CD4-positive, alpha-beta T cell treated with Interleukin-6 for 4 hours (primary cell): ENCODE data around the gene COL9A1.

Experiments used
- DNase-seq: peaks from one replicate; pipeline ENCODE4 v3.0.0-alpha.2; 2020; ENCODE audit warnings: mixed read lengths

Gene COL9A1

DNA sequence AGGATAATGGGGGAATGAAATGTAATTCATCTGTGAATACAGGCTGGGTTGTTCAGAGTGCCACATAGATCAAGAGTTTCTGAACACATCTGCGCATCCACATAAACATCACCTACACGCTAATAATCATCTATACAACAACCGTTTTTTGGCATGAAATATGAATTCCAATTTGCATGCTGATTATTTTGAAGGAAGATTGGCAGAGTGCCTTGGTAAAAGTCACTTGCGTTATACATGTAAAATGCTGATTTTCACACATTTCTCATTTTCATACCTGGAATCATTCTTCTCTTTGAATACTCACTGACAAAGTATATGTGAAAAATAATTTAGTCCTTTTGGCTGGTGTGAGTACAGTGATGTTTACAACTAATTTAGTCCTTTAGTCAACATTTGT is 17.7 kb downstream of the COL9A1 start:
- no peak for DNase-seq

DNA sequence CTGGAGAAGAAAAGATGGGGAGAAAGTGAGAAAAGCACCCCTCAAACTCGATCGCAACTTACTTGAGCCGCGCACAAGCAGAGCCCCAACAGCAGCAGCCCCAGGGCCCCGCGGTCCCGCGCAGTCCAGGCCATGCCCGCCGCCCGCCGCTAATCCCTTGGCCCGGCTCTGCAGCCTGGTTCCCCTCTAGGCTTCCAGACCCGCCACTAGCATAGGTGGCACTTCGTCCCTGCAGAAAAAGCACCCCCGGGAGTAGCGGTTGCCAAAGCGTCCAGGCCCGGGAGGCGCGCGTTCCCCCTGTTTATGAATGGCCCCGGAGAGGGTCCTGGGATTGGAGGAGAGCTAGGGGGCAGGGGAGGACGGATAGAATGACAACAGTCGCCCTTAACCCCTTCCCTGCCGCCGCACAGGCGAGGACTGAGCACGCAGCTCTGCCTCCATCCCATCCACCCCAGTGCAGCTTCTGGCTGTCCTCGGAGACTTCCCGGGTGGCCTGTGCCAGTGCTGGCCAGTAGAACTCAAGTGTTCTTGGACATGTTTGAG is 19.9 kb downstream of the COL9A1 start:
- DNase-seq = no peak

DNA sequence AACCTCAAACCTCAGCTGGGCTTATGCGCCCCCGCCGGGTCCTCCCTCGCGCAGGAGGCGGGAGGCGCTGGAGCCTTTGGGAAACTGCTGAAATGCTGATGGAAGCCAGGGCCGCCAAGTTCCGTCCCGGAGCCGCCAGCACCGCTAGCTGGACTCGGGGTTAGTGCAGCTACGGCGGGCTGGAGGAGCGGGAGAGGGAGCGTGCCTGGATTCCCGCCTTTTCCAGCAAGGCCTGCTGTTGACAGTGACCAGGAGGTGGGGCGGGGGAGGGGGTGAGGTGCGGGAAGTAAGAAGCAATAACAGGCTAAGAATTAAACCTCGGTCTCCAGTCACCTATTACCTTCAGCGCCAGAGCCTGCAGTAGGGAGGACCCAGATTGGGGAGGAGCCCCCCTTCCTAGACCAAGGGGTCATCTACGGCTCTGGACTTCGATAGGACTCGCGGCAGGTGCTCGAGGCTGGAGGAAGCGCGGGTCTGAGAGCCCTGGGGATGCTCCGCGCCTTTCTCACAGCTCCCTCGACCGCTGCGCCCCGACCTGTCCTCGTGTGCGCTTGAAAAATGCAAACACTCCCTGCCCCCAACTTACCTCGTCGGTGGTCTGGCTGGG is 20.5 kb downstream of the COL9A1 start:
- no peak for DNase-seq

DNA sequence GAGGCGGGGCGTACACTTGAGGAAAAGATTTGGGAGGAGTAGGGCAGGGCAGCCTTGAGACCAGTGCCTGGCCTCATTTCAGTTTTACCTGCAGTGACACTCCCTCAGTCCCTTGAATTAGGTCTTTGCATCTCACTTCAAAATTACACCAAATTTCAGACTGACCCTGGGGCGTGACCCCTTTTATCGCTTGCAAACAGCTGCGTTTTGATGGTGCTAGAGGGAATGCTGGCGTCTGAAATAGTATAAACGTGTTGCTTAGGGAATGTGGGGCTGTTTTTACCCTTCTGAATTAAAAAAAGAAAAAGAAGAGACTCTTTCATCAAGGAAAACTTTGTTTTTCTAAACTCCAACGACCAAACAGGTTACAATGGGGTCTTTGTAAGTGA is 21.0 kb downstream of the COL9A1 start:
- no peak for DNase-seq

DNA sequence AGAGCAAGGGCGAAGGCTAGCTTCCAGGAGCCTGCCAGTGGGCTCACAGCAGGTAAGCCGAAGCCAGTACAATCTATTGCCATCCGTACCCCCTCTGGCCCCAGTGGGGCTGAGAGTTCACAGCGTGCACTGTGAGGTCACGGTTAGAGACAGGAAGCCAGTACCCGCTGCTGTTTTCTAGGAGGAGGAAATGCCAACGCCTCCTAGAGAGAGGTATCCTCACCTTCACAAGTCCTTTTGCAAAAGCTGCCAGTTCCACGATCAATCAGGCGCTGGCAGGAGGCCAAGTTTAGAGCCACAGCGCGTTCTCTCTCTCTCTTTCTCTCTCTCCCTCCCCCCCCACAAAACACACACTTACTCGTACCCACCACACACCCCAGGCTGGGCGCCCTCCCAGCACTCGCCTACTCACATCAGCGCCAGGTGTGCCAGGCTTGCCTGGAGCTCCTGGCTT is 22.5 kb downstream of the COL9A1 start:
- no peak for DNase-seq

DNA sequence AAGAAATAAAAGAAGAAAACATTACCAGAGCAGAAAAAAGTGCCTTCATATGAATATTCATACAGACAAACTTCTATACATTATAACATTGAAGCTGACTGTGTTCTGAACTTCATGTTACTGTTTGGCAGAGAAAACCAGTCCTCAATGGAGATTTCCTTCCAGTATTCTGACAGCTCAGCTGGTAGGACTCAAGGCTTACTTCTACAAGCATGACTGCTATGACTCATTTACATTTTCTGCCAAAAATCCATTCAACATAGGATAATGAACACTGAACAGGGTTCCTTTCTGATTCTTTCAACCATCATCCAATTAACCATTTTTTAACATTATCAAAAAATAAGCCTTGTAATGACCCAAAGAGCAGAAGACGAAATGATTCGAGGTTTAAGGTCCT is 25.4 kb downstream of the COL9A1 start:
- DNase-seq = no peak

DNA sequence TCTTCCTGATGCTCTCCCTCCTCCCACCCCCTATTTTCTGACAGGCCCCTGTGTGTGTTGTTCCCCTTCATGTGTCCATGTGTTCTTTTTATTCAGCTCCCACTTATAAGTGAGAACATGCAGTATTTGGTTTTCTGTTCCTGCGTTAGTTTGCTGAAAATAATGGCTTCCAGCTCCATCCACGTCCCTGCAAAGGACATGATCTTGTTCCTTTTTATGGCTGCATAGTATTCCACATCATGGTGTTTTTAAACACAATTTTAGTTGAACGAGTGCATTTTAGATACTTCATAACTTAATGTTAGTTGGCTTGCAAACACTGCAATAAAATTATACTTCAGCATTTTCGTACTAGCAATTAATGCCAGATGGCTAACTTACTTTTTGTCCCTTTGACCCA is 28.5 kb downstream of the COL9A1 start:
- DNase-seq = no peak

DNA sequence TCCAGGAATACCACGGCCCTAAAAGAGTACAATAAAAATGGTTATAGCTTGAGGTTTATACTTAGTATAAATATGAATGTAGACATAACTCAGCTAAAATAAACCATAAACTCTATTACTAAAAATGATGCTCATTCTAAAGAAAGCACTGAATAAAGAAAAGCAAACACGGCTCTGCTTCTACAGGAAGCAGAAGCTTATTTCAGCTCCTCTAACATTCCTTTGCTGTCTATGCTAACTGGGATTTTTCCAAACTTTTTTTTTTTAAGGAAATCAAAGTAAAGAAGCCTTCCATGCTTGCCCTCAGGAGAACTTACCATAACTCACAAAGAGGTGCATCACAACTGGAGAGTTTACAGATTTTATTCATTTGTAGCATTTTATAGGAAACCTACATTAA is 30.8 kb downstream of the COL9A1 start:
- no peak for DNase-seq

DNA sequence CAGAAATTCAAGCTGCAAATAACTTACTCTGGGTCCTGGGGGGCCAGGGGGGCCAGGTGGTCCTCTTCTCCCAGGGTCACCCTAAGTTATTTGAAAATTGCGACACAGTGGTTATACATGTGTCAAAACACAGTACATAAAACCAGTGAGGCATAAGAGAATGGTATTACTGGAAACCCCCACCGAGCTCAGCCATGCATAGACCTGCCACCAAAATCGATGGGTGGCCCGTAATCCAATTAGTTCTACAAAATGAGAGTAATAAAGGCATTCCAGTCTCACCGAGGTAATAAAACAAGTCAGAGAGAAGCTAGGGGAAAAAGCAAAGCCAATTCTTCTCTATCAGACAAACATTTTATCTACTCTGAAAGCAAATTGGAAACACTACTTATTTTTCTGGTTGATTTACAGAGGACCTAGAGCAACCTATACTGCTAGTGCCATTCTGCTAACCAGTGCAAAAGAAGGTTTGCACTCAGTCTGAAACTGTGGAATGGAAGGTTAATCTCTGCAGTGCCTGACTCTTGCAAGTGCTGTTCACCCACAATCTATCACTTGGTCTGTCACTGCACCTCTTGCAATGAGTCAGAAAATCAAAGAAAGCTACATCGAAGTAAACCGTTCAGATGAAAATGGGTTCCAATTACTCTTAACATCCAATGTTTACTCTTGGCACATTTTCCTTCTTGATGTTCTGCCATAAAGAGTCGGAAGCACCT is 32.4 kb downstream of the COL9A1 start:
- DNase-seq = no peak

DNA sequence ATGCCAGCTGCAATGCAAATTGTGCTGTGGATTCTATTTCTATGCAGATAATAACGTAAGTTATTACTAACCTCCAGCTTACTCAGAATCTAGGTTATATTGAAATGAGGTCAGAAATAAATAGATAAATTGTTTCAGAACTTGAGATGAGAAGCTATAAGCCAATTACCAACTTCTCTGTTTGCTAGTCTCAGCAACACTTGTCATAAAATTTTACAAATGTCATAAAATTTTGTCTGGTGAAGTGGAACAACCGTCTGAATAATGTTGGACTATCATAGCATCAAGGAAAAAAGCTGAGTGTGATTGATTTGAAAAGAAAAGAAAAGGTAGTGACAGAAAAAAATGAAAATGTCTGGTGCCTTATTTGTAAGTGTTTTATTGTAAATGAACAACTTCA is 36.7 kb downstream of the COL9A1 start:
- no peak for DNase-seq

DNA sequence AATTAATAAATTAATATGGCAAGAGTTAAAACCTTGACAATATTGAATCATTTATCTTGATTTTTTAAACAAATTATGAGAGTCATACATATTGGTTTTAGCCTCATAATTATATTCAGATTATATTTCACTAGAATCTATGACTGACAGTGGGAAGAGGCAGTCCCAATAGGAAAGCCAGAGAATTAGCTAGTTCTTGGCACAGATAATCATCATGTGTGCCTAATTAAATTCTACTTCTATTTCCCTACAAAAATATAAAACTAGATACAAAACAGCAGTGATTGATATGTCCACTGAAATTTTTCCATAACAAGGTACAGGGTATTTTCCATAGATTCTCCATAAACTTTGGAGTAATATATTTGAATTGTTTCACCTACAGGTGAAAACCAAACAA is 38.6 kb downstream of the COL9A1 start:
- no peak for DNase-seq

DNA sequence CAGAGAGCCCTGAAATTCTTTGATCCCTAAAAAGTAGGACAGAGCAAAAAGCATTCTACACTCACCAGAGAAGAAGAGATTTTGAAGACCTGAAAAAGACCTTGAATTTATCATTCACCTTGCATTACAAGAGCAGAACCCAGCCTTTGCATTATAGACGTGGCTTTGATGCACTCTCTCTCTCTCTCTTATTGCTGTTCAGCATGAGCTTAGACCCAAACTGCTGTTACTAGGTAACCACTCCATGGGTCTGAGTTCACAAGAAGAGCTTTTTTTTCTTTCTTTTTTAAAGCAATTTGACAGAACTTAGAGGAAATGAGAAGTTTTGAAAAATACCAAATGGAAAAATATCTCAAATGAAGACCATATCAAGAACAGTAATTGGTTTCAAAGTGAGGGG is 44.4 kb downstream of the COL9A1 start:
- no peak for DNase-seq

DNA sequence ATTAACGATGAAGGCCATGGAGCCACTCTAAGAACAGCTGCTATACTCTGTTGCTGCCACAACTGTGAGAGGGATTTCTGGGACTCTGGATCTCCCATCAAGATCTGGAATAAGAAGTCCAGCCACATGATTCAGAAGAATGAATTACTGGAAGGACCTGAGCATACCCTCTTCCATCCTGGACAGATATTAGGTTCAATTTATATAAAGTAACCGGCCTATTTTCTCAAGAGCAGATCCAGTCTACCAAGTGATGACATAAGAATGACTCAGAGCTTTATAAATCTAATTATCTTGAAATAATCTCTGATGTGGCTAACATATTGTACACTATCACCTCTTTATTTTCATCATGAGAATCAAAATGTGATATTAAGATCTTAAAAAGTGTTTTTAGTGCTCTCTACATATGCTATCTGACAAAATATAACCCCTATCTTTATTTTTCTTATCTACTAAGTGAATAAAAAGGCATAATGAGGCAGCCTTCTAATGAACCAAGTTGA is 45.1 kb downstream of the COL9A1 start:
- DNase-seq = no peak

DNA sequence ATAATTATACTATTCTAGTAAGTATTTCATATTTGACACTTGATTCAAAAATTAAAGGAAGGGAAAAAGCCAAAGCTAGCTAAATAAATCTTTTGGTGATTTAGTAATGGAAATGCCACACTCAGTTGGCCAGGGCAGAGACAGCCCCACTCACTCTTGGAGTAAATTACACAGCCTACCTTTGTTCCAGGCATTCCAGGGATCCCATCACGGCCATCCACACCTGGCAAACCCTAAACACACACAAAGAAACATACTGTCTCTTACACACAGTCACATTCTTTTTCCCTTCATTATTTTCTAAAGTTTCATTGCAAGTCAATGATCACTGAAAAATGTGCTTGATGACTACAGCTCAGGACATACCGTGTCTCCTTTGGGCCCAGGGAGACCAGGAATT is 48.1 kb downstream of the COL9A1 start:
- no peak for DNase-seq

DNA sequence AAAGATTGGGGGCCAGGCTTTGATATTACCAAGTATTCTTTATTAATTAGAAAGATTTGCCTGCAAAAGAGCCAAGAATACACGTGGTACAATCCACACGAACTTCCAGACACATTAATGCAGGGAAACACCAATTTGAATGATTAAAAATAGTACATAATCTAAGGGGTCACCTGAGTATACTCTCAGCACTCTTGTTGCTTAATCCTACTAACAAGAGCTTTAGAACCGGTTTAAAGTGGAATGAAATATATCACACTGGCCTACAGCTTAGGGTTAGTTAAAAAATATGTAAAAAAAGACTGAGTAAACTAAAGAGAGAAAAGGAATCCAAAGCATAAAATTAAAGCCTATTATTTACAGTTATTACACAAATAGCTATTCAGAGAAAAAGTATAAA is 49.0 kb downstream of the COL9A1 start:
- no peak for DNase-seq

DNA sequence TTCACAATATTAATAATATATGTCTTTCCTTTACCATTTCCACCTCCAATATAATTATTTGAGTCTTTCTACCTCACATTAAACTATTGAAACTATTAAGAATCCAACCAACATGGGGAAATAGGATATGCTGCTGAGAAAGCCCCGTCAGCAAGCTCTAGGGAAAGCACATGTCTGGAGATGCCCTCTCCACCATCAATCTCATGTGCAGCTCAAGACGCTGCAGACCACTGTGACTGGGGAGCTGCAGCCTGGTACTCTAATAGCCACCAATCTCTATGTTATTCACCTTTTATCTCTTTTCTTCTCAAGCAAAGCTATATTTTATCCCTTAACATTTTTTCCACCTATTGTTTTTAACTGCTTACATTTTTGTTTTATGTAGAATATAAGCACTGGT is 50.3 kb downstream of the COL9A1 start:
- no peak for DNase-seq

DNA sequence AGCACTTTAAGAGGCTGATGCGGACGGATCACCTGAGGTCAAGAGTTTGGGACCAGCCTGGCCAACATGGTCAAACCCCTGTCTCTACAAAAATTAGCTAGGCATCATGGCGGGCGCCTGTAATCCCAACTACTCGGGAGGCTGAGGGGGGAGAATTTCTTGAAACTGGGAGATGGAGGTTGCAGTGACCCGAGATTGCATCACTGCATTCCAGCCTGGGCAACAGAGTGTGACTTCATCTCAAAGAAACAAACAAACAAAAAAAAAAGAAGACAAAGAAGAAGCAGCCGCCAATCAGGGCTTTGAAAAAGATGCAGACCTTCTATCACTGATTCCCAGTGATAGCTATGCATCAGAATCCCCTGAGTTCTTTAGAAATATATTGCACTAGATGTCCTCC is 56.8 kb downstream of the COL9A1 start:
- no peak for DNase-seq

DNA sequence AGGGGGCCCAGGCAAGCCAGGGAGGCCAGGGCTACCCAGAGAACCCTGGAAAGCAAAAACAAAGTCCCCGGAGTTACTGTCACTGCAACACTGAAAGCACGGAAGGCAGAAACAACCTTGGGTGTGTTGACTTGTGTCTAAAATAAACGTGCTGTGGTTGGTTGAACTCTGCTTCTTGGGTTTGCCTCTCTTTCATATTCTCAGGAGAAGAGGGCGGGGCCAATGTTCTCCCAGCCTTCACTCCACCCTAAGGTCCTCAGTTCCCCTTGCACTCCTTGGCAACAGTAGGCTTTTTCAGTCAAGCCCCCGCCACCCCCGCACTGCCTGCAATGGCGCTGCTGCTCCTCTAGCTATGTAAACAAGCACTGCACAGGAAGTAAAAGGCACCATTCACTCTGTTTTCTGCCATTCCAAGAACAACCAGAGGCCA is 60.9 kb downstream of the COL9A1 start:
- DNase-seq = no peak

DNA sequence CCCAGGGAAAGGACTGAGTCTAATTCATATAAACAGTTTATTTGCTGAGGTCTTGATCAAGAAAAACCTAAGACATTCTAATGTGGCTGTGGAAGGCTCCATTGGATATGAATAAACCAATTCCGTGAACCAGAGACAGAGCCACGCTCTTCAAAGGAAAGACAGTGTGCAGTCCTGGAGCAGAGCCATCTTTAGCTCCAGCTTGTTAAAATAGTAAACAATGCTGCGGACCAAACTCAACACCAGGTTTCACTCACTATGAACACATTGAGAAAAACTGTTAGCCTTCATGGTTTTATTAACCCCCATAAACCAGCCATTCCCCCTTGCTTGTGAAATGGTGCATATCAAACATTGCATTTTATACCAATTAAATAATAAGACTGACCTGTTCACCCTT is 61.9 kb downstream of the COL9A1 start:
- DNase-seq = no peak

DNA sequence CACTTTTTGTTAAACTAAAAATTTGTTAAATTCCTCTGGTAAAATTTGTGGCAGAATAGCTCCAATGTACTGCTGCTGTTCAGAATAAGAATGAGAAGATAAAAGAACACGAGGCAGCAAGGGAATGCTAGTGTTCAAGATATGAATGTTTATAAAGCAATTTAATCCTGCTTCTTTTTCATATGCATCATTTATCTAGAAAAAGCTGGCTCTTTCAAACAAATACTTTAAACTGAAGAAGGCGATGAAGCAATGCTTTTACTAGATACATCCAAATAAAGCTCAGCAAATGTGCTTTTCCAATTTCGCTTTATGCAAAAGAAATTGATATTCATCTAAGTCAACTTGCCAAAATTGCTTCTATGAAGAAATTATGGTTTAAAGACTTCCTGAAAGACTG is 66.5 kb downstream of the COL9A1 start:
- DNase-seq = no peak

DNA sequence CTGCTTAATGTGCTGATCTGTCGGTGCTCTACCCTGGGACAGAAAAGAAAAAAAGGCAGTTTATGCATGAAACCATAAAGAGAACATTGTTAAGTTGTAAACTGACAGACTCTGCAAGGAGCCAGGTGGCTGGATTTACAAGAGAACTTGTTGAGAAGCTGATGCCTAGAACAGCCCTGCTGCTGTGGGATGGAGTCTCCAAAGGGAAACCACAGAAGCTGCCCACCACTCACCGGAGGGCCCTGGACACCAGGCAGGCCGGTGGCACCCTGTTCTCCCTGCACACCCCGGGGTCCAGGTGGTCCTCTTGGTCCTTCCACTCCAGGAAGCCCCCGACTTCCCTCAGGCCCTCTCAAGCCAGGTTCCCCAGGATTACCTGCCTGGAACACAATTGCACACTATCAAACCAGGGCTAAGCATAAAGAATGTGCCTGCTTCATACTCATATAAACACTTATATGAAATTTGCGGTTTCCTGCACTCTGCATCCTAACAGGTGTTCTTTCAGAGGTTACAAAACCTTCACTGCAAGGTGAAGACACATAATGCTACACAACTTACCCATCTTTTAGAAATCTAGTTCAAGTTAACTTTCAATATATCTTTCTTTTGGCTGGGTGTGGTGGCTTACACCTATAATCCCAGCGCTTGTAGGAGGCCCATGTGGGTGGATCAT is 68.2 kb downstream of the COL9A1 start:
- DNase-seq = no peak

DNA sequence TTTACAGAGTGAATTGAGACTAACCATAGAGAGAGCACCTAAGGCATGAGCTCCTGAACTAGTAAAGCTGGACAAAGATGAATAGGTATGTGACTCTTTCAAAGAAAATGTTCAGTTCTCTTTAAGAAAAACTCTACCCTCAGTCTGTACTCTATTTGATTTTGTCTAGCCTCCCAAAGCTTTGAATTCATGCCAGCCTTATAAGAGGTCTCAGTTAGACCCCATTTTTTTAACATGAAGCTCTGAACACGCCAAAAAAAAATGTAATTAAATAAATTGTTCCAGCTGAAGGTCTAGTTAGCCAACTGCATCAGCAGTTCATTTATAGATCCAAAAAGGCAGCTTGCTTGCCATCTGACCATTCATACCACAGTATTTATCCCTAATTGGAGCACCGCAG is 71.6 kb downstream of the COL9A1 start:
- DNase-seq = no peak

DNA sequence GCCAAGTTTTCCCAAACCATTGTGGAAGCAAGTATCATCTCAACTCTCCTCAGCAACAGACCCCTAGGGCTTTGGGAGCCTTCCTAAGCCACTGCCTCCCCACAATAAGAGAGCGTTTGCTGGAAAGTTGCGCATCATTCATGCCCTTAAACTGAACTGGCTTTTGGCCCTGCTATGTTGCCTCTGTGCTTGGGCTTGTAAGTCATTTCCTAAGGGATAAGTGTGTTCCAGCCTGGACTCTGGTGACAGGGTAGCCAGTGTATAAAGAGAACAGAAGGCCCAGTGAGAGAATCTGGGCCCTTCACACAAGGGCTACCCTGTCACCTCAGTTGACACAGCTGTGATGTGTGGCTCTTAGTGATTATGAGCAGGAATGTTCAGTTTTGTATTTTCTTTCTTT is 77.8 kb downstream of the COL9A1 start:
- DNase-seq = no peak

DNA sequence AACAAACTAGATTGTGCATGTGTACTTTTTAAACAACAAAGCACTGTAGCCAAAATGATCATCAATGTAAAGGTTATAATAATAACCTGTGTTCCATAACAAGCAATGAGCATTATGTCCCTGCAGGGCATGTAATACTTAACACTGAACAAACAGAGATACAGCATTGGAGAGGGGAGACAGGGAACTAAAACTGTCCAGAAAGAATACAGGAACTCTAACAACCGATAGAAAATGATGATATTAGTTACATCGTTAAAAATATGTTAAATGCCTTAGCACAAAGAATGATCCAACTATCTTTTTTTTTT is 80.5 kb downstream of the COL9A1 start:
- DNase-seq = no peak
